H9 (cell line): ENCODE results near the gene TSC2. TPM values are rescaled to one million over a fixed set of nuclear protein-coding genes. Genes with fewer than 3 reads are reported as not detected.

Source experiments
- DNase-seq: peaks from one replicate; pipeline ENCODE4 v3.0.0-alpha.2; 2017
- H2AFZ ChIP-seq: one replicate; pipeline ENCODE4 v1.6.1; 2013; ENCODE audit warnings: mild to moderate bottlenecking, low read length, control low read depth, moderate library complexity
- H2AK5ac ChIP-seq: 2 replicates; pipeline ENCODE4 v1.6.1; 2013; ENCODE audit warnings: low read length, control low read depth, mixed read lengths; ENCODE audit not compliant: insufficient read length
- H2BK120ac ChIP-seq: one replicate; pipeline ENCODE4 v1.6.1; 2013; ENCODE audit warnings: low read depth, mild to moderate bottlenecking, low read length, control low read depth, inconsistent platforms; ENCODE audit not compliant: poor library complexity, severe bottlenecking
- H2BK12ac ChIP-seq: 2 replicates; pipeline ENCODE4 v1.6.1; 2013; ENCODE audit warnings: low read length, control low read depth, mixed read lengths, low read depth; ENCODE audit not compliant: insufficient read length
- H2BK15ac ChIP-seq: 2 replicates; pipeline ENCODE4 v1.6.1; 2013; ENCODE audit warnings: low read depth, low read length, control low read depth
- H2BK20ac ChIP-seq: one replicate; pipeline ENCODE4 v1.6.1; 2013; ENCODE audit warnings: low read depth, mild to moderate bottlenecking, low read length, control low read depth, inconsistent platforms; ENCODE audit not compliant: poor library complexity, severe bottlenecking
- H2BK5ac ChIP-seq: 2 replicates; pipeline ENCODE4 v1.6.1; 2013; ENCODE audit warnings: low read length, control low read depth, mixed read lengths; ENCODE audit not compliant: insufficient read length
- H3K14ac ChIP-seq: 2 replicates; pipeline ENCODE4 v1.6.1; 2013; ENCODE audit warnings: low read length, control low read depth; ENCODE audit not compliant: insufficient read depth
- H3K18ac ChIP-seq: 2 replicates; pipeline ENCODE4 v1.6.1; 2013; ENCODE audit warnings: low read depth, mild to moderate bottlenecking, mixed read lengths, low read length, control low read depth; ENCODE audit not compliant: insufficient read length
- H3K23ac ChIP-seq: 2 replicates; pipeline ENCODE4 v1.6.1; 2013; ENCODE audit warnings: low read length, control low read depth, mixed read lengths, low read depth; ENCODE audit not compliant: insufficient read length
- H3K23me2 ChIP-seq: 2 replicates; pipeline ENCODE4 v1.6.1; 2013; ENCODE audit warnings: low read depth, mild to moderate bottlenecking, mixed read lengths, low read length, control low read depth; ENCODE audit not compliant: insufficient read length, poor library complexity, severe bottlenecking
- H3K27ac ChIP-seq: 2 replicates; pipeline ENCODE4 v1.5.1; 2013; ENCODE audit warnings: low read length, control low read depth, mixed read lengths, low read depth; ENCODE audit not compliant: insufficient read length
- H3K27me3 ChIP-seq: 2 replicates; pipeline ENCODE4 v1.6.1; 2013; ENCODE audit warnings: low read length, control low read depth, inconsistent platforms; ENCODE audit not compliant: insufficient read depth
- H3K4ac ChIP-seq: 2 replicates; pipeline ENCODE4 v1.6.1; 2013; ENCODE audit warnings: low read depth, mild to moderate bottlenecking, control low read depth, inconsistent platforms, low read length, moderate library complexity
- H3K4me1 ChIP-seq: 2 replicates; pipeline ENCODE4 v1.6.1; 2013; ENCODE audit warnings: low read length, control low read depth, inconsistent platforms; ENCODE audit not compliant: insufficient read depth
- H3K4me2 ChIP-seq: 2 replicates; pipeline ENCODE4 v1.6.1; 2013; ENCODE audit warnings: low read length, control low read depth, mixed read lengths; ENCODE audit not compliant: insufficient read length, insufficient read depth
- H3K56ac ChIP-seq: 2 replicates; pipeline ENCODE4 v1.6.1; 2013; ENCODE audit warnings: low read depth, mild to moderate bottlenecking, mixed read lengths, low read length, control low read depth; ENCODE audit not compliant: insufficient read length
- H3K79me1 ChIP-seq: 2 replicates; pipeline ENCODE4 v1.6.1; 2013; ENCODE audit warnings: low read depth, mild to moderate bottlenecking, moderate library complexity, low read length, control low read depth, inconsistent platforms; ENCODE audit not compliant: insufficient read depth, poor library complexity, severe bottlenecking
- H3K79me2 ChIP-seq: 2 replicates; pipeline ENCODE4 v1.6.1; 2013; ENCODE audit warnings: low read length, control low read depth, inconsistent platforms; ENCODE audit not compliant: insufficient read depth
- H3K9ac ChIP-seq: 2 replicates; pipeline ENCODE4 v1.6.1; 2013; ENCODE audit warnings: low read length, control low read depth, mixed read lengths; ENCODE audit not compliant: insufficient read length; ENCODE audit errors: extremely low read depth
- H3K9me3 ChIP-seq: one replicate; pipeline ENCODE4 v1.6.1; 2013; ENCODE audit warnings: low read depth, low read length, inconsistent platforms; ENCODE audit not compliant: control insufficient read depth
- H3T11ph ChIP-seq: one replicate; pipeline ENCODE4 v1.6.1; 2013; ENCODE audit warnings: mild to moderate bottlenecking, low read length, control low read depth, inconsistent platforms
- H4K20me1 ChIP-seq: one replicate; pipeline ENCODE4 v1.6.1; 2013; ENCODE audit not compliant: control insufficient read depth, insufficient read length, insufficient read depth
- H4K5ac ChIP-seq: 2 replicates; pipeline ENCODE4 v1.6.1; 2013; ENCODE audit warnings: low read depth, mild to moderate bottlenecking, mixed read lengths, low read length, control low read depth; ENCODE audit not compliant: insufficient read length
- H4K8ac ChIP-seq: replicated peaks from 2 replicates; pipeline ENCODE4 v1.6.1; 2013; ENCODE audit warnings: low read length, control low read depth, mixed read lengths, low read depth; ENCODE audit not compliant: insufficient read length
- H4K91ac ChIP-seq: 2 replicates; pipeline ENCODE4 v1.6.1; 2013; ENCODE audit warnings: low read depth, mild to moderate bottlenecking, moderate library complexity, mixed read lengths, low read length, control low read depth; ENCODE audit not compliant: insufficient read length
- H3K27ac Mint-ChIP-seq, 3 experiments: 2 replicates in 2 of 3; 3 replicates in 1 of 3; pipeline ENCODE4 v1.8.0; 2020 to 2021; ENCODE audit warnings: mixed read lengths in 3 of 3, mild to moderate bottlenecking in 1 of 3, moderate library complexity in 1 of 3
- H3K27me3 Mint-ChIP-seq: 2 replicates; pipeline ENCODE4 v1.8.0; 2021; ENCODE audit warnings: low read depth, mild to moderate bottlenecking, moderate library complexity, mixed read lengths
- H3K36me3 Mint-ChIP-seq, 3 experiments: 2 replicates in 2 of 3; 3 replicates in 1 of 3; pipeline ENCODE4 v1.8.0; 2020 to 2021; ENCODE audit warnings: low read depth in 3 of 3, mixed read lengths in 3 of 3; ENCODE audit not compliant: insufficient read depth in 1 of 3
- H3K4me1 Mint-ChIP-seq, 2 experiments: 2 replicates each; pipeline ENCODE4 v1.8.0; 2020; ENCODE audit warnings: mixed read lengths in 2 of 2
- H3K4me3 Mint-ChIP-seq, 2 experiments: 2 replicates in 1 of 2; 3 replicates in 1 of 2; pipeline ENCODE4 v1.8.0; 2020 to 2021; ENCODE audit warnings: mild to moderate bottlenecking in 2 of 2, mixed read lengths in 2 of 2, moderate library complexity in 1 of 2
- H3K9me3 Mint-ChIP-seq, 2 experiments: 2 replicates in 1 of 2; 3 replicates in 1 of 2; pipeline ENCODE4 v1.8.0; 2020; ENCODE audit warnings: mild to moderate bottlenecking in 2 of 2, mixed read lengths in 2 of 2, moderate library complexity in 1 of 2
- WGBS: extraction: QIAGEN DNeasy Blood & Tissue Kit; methylation state at CpG from one replicate; pipeline ENCODE4 v1.1.7; 2013; ENCODE audit warnings: missing lambda C conversion rate, low lambda C conversion rate, mixed read lengths; ENCODE audit not compliant: insufficient read length; ENCODE audit errors: extremely low coverage; 5-methylcytosine and 5-hydroxymethylcytosine counted together
- total RNA-seq: library from RNA; stranded (reverse); gene quantifications from 2 replicates; pipeline ENCODE4 v1.2.1, GENCODE V29; 2021
- TF ChIP-seq, protein P1 (sequence below): fragments of 200-600 bp; sonication (generic); conservative IDR thresholded peaks from 3 replicates; pipeline ENCODE4 v1.8.0; 2021; ENCODE audit warnings: antibody characterized with exemption, mild to moderate bottlenecking

The TSC2 gene
- total RNA-seq, 1 experiment from 2014 or later, result 122 TPM

DNA sequence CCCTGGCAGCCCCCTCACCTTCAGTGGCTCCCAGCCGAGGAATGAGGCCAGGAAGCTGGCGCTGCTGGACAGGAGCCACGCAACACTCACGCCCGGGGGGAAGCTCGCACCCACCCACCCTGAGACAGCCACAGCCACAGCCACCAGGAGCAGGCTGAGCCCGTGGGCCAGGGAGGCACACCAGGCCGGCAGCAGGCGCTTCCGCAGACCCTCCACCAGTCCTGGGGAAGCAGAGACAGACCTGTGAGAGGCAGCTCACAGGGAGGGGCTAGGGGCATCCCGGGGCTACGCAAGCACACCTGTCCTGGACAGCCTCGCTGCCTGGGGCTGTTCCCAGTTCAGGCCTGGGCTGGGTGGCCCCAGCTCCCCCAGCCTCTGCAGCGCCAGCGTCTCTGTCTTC, 46.0 kb downstream of the TSC2 start:
- no peak for DNase-seq
- no CpG with 5 or more reads among the region's 15 CpGs for WGBS

More for the DNA sequence above, 46.0 kb downstream of the TSC2 start:
- Mint-ChIP-seq H3K27me3 (no peaks in the 10 kb centered on the region), H3K9me3 (no peaks in the 10 kb centered on the region), H3K27ac (no peak overlapping the region), H3K4me3 (no peak overlapping the region), H3K36me3 (peaks cover 0 to 19% (median 18%) of the 10 kb centered on the region in 3 experiments; a peak in 5 of 7 replicates), H3K4me1 (no peaks in the 10 kb centered on the region)
- Histone ChIP-seq H3K9me3 (no peaks in the 10 kb centered on the region), H3K27ac (no peak overlapping the region), H2AK5ac (no peak overlapping the region), H3K4me1 (no peaks in the 10 kb centered on the region), H2BK15ac (no peak overlapping the region), H3K4me2 (no peak overlapping the region), H2BK12ac (no peak overlapping the region), H3K18ac (no peak overlapping the region), H3T11ph (no peak overlapping the region), H3K56ac (no peak overlapping the region), H2BK120ac (no peak overlapping the region), H3K79me1 (no peaks in the 10 kb centered on the region), H2BK20ac (no peak overlapping the region), H3K23ac (no peak overlapping the region), H3K27me3 (no peaks in the 10 kb centered on the region), H3K9ac (no peak overlapping the region), H4K20me1 (no peaks in the 10 kb centered on the region), H3K23me2 (no peaks in the 10 kb centered on the region), H3K4ac (no peak overlapping the region), H3K14ac (no peak overlapping the region; the same call in 1 of the 2 replicates), H2AFZ (no peak overlapping the region), H4K91ac (no peak overlapping the region), H4K5ac (no peak overlapping the region), H2BK5ac (no peak overlapping the region), H3K79me2 (no peaks in the 10 kb centered on the region), H4K8ac (no peak overlapping the region)
- TF ChIP-seq, protein P1, sequence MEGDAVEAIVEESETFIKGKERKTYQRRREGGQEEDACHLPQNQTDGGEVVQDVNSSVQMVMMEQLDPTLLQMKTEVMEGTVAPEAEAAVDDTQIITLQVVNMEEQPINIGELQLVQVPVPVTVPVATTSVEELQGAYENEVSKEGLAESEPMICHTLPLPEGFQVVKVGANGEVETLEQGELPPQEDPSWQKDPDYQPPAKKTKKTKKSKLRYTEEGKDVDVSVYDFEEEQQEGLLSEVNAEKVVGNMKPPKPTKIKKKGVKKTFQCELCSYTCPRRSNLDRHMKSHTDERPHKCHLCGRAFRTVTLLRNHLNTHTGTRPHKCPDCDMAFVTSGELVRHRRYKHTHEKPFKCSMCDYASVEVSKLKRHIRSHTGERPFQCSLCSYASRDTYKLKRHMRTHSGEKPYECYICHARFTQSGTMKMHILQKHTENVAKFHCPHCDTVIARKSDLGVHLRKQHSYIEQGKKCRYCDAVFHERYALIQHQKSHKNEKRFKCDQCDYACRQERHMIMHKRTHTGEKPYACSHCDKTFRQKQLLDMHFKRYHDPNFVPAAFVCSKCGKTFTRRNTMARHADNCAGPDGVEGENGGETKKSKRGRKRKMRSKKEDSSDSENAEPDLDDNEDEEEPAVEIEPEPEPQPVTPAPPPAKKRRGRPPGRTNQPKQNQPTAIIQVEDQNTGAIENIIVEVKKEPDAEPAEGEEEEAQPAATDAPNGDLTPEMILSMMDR, result no peak
